Trophoblast cell (in vitro differentiated cells and primary cell): Measurements from ENCODE around the gene TYR.
"Not testable (repeated sequence)": the region's sequence is repeated elsewhere in the genome, so short reads cannot be mapped to it uniquely, and the experiment has no call there.

Experiments used
- DNase-seq, 2 donors: peaks; one replicate each; pipeline ENCODE4 v3.0.0-alpha.2; 2016
- H2AFZ ChIP-seq: 2 replicates; pipeline ENCODE4 v1.6.1; 2013; ENCODE audit warnings: low read length, moderate library complexity, mild to moderate bottlenecking; ENCODE audit not compliant: insufficient read depth, poor library complexity
- H2AK5ac ChIP-seq: 2 replicates; pipeline ENCODE4 v1.6.1; 2013; ENCODE audit warnings: mild to moderate bottlenecking, low read length
- H2BK120ac ChIP-seq: 2 replicates; pipeline ENCODE4 v1.6.1; 2013; ENCODE audit warnings: low read length, mild to moderate bottlenecking, moderate library complexity; ENCODE audit not compliant: insufficient read depth, poor library complexity
- H2BK12ac ChIP-seq: 2 replicates; pipeline ENCODE4 v1.6.1; 2013; ENCODE audit warnings: mild to moderate bottlenecking, low read length, moderate library complexity
- H2BK5ac ChIP-seq: 2 replicates; pipeline ENCODE4 v1.6.1; 2013; ENCODE audit warnings: low read length, low read depth, moderate library complexity, mild to moderate bottlenecking; ENCODE audit not compliant: poor library complexity
- H3K14ac ChIP-seq: 2 replicates; pipeline ENCODE4 v1.6.1; 2013; ENCODE audit warnings: mild to moderate bottlenecking, low read length
- H3K18ac ChIP-seq: 2 replicates; pipeline ENCODE4 v1.6.1; 2013; ENCODE audit warnings: mild to moderate bottlenecking, low read length
- H3K23ac ChIP-seq: 2 replicates; pipeline ENCODE4 v1.6.1; 2013; ENCODE audit warnings: low read length
- H3K27ac ChIP-seq: 2 replicates; pipeline ENCODE4 v1.5.1; 2013; ENCODE audit warnings: low read depth, mild to moderate bottlenecking, inconsistent platforms, low read length, moderate library complexity
- H3K27me3 ChIP-seq: 2 replicates; pipeline ENCODE4 v1.6.1; 2013; ENCODE audit warnings: inconsistent platforms, mild to moderate bottlenecking, low read length, moderate library complexity; ENCODE audit not compliant: insufficient read depth
- H3K36me3 ChIP-seq, 2 experiments: 1 replicate in 1 of 2; 2 replicates in 1 of 2; pipeline ENCODE4 v1.6.1; 2013; ENCODE audit warnings: low read length in 2 of 2, mild to moderate bottlenecking in 2 of 2, moderate library complexity in 1 of 2; ENCODE audit not compliant: insufficient read depth in 2 of 2, control insufficient read depth in 1 of 2
- H3K4ac ChIP-seq: 2 replicates; pipeline ENCODE4 v1.6.1; 2013; ENCODE audit warnings: low read depth, mild to moderate bottlenecking, low read length, moderate library complexity
- H3K4me1 ChIP-seq, 2 experiments: 1 replicate in 1 of 2; 2 replicates in 1 of 2; pipeline ENCODE4 v1.6.1; 2013; ENCODE audit warnings: low read length in 2 of 2, mild to moderate bottlenecking in 2 of 2, moderate library complexity in 1 of 2; ENCODE audit not compliant: insufficient read depth in 2 of 2, control insufficient read depth in 1 of 2
- H3K4me2 ChIP-seq: 2 replicates; pipeline ENCODE4 v1.6.1; 2013; ENCODE audit warnings: inconsistent platforms, mild to moderate bottlenecking, low read length, moderate library complexity
- H3K4me3 ChIP-seq: 2 replicates; pipeline ENCODE4 v1.5.1; 2013; ENCODE audit warnings: mild to moderate bottlenecking, low read depth, low read length, inconsistent platforms
- H3K79me1 ChIP-seq: one replicate; pipeline ENCODE4 v1.6.1; 2013; ENCODE audit warnings: low read length
- H3K79me2 ChIP-seq: 2 replicates; pipeline ENCODE4 v1.6.1; 2013; ENCODE audit warnings: low read length, mild to moderate bottlenecking; ENCODE audit not compliant: control insufficient read depth, insufficient read depth, poor library complexity
- H3K9ac ChIP-seq: 2 replicates; pipeline ENCODE4 v1.6.1; 2013; ENCODE audit warnings: mild to moderate bottlenecking, low read length
- H3K9me3 ChIP-seq: 2 replicates; pipeline ENCODE4 v1.6.1; 2013; ENCODE audit warnings: low read depth, mild to moderate bottlenecking, control low read depth, inconsistent platforms, low read length; ENCODE audit not compliant: insufficient read depth
- H4K12ac ChIP-seq: 2 replicates; pipeline ENCODE4 v1.6.1; 2013; ENCODE audit warnings: low read depth, mild to moderate bottlenecking, low read length, moderate library complexity
- H4K8ac ChIP-seq: 2 replicates; pipeline ENCODE4 v1.6.1; 2013; ENCODE audit warnings: low read depth, mild to moderate bottlenecking, low read length, moderate library complexity
- H4K91ac ChIP-seq: one replicate; pipeline ENCODE4 v1.6.1; 2013; ENCODE audit warnings: low read depth, mild to moderate bottlenecking, low read length, moderate library complexity
- WGBS: extraction: QIAGEN DNeasy Blood & Tissue Kit; methylation state at CpG from one replicate; pipeline ENCODE4 v1.1.7; 2013; ENCODE audit warnings: missing lambda C conversion rate; ENCODE audit not compliant: insufficient read length, insufficient coverage; ENCODE audit errors: extremely low coverage; 5-methylcytosine and 5-hydroxymethylcytosine counted together

TYR gene

DNA sequence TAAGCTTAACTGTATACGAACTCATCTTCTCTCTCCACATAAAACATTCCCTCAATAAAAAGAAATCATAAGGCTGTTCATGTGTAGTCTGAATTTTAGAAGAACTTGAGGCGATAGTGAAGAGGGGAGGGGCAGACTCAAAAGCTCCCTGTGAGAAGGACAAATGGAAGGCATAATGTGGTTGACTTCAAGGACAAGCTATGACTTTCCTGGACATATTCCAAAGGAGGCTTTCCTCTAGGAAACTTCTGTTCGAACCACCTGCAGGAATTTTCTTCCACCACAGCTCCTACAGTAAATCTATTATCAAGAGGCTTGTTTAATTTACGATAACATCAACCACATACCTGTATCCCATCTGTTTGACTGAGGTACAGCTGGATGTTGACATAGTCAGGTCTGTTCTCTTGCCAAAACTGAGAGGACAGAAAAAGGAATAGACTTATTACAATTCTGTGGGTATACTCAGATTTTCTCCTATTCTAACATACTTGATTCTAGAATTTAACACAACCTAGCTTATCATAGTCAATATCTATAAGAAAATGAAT, 159.5 kb downstream of the TYR start:
- H3K27me3 ChIP-seq, H3K27ac ChIP-seq, H3K79me2 ChIP-seq, H3K4me3 ChIP-seq, H3K18ac ChIP-seq, H4K8ac ChIP-seq, H3K14ac ChIP-seq, H2BK120ac ChIP-seq, DNase-seq, H4K12ac ChIP-seq, H3K9me3 ChIP-seq, H3K79me1 ChIP-seq, H2AK5ac ChIP-seq, H2BK12ac ChIP-seq, H2BK5ac ChIP-seq, H3K4me2 ChIP-seq, H4K91ac ChIP-seq, H3K36me3 ChIP-seq, H3K9ac ChIP-seq, H3K23ac ChIP-seq, H3K4me1 ChIP-seq, H2AFZ ChIP-seq, H3K4ac ChIP-seq: not testable (repeated sequence)
- WGBS: no CpG with 5 or more reads among the region's 4 CpGs

DNA sequence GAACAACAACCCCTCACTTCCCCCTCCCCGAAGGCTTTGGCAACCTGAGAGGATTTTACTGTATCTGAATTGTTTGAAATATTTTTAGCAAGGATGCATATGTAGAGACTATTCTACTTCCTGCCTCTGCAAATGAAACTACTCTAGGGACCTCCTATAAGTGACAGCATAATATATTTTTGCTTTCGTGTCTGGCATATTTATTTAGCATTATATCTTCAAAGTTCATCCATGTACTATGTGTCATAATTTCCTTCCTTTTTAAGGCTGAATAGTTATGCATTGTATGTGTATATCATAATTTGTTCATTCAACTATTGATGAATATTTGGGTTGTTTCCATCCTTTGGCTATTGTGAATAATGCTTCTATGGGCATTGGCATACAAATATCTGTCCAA, 160.4 kb downstream of the TYR start:
- H3K9me3 ChIP-seq, H2AFZ ChIP-seq, DNase-seq, H3K4me1 ChIP-seq, H4K12ac ChIP-seq, H3K14ac ChIP-seq, H4K91ac ChIP-seq, H3K18ac ChIP-seq, H3K79me2 ChIP-seq, H3K4me2 ChIP-seq, H2AK5ac ChIP-seq, H3K27ac ChIP-seq, H3K4ac ChIP-seq, H3K4me3 ChIP-seq, H2BK5ac ChIP-seq, H3K23ac ChIP-seq, H3K36me3 ChIP-seq, H3K9ac ChIP-seq, H3K27me3 ChIP-seq, H2BK120ac ChIP-seq, H4K8ac ChIP-seq, H2BK12ac ChIP-seq, H3K79me1 ChIP-seq: not testable (repeated sequence)
- no CpG with 5 or more reads among the region's 2 CpGs for WGBS

DNA sequence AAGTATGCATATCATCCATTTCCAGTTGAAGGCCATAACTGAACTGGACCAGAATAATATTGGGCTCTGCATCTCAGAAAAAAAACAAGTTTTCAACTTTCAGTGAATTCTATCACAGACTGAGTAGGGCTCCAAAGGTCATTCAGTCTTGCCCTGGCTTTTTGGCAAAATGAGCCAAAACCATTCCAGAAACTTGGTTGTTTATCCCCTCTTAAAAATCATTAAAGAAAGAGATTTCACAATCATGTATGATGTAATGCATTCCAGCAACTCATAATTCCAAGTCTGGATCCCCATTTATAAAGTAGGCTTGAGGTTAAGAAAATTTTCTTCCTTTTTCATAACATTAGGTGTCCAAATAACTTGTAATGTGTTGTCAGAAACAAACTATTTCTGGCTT, 162.8 kb downstream of the TYR start:
- H3K27me3 ChIP-seq, H4K12ac ChIP-seq, H2AK5ac ChIP-seq, H3K4ac ChIP-seq, H3K4me1 ChIP-seq, H3K4me2 ChIP-seq, H3K4me3 ChIP-seq, H2AFZ ChIP-seq, H3K9me3 ChIP-seq, H2BK5ac ChIP-seq, H3K36me3 ChIP-seq, H2BK12ac ChIP-seq, H3K14ac ChIP-seq, H3K9ac ChIP-seq, H3K79me2 ChIP-seq, H4K8ac ChIP-seq, H4K91ac ChIP-seq, H3K23ac ChIP-seq, H2BK120ac ChIP-seq, H3K18ac ChIP-seq, H3K27ac ChIP-seq, H3K79me1 ChIP-seq, DNase-seq: not testable (repeated sequence)

DNA sequence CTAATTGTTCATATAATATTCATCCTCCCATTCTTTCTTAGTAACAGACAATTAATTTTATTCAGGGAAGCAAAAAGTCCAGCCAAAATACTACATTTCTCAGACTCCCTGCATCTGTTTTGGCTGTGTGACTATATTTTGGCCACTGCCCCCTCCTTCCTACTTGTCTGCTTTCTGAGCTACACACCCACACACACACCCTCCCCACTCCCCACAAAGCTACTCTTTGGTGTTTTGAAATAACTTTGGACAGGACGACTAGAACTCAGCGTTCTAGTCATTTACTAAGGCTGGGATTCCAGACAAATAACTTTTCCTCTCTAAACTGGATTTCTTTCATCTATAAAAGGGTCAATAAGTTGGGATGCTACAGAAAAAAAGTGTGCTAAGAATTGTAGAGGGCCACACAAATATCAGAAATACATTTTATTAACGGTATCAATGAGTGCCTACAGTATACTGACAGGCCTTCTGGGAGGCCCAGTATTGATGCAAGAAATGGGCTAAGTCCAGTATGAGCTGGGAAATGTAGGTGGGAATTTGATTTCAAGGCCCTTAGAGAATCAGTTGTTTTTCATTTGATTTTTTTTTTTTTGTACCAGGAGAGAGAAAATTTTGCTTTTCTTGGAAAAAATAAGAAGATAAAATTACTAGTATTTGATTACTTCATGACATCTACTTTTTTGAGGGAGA, 165.4 kb downstream of the TYR start:
- not testable (repeated sequence) for H3K9me3 ChIP-seq, H3K27ac ChIP-seq, H2BK5ac ChIP-seq, H4K8ac ChIP-seq, H4K12ac ChIP-seq, H3K14ac ChIP-seq, H3K4ac ChIP-seq, H3K4me2 ChIP-seq, DNase-seq, H3K18ac ChIP-seq, H3K9ac ChIP-seq, H3K23ac ChIP-seq, H3K36me3 ChIP-seq, H2AFZ ChIP-seq, H4K91ac ChIP-seq, H3K27me3 ChIP-seq, H3K4me3 ChIP-seq, H2BK12ac ChIP-seq, H3K79me2 ChIP-seq, H2AK5ac ChIP-seq, H3K4me1 ChIP-seq, H2BK120ac ChIP-seq, H3K79me1 ChIP-seq
- no CpG with 5 or more reads among the region's 3 CpGs for WGBS
